Calu3 (cell line): ENCODE measurements around the gene OTOP2. TPM values are rescaled to one million over a fixed set of nuclear protein-coding genes. Genes with fewer than 3 reads are reported as not detected.

ENCODE experiments used
- BruUV-seq: library from RNA; stranded (reverse); fragments of 400-500 nt; replicated peaks from 2 replicates; lab custom pipeline; 2021; lab: Mats Ljungman, UMichigan
- CTCF ChIA-PET: fragments of 300-600 bp; sonication (Branson Sonifier 250); formaldehyde crosslinking; loops from one replicate; lab custom pipeline; 2022; ENCODE audit warnings: antibody characterized with exemption; lab: Charles Lee
- DNase-seq: peaks from one replicate; pipeline ENCODE4 v3.0.0; 2022
- H3K27ac Mint-ChIP-seq: one replicate; pipeline ENCODE4 v1.8.0; 2022; ENCODE audit warnings: mixed read lengths; ENCODE audit not compliant: unreplicated experiment
- H3K27me3 Mint-ChIP-seq: one replicate; pipeline ENCODE4 v1.8.0; 2022; ENCODE audit warnings: mixed read lengths; ENCODE audit not compliant: unreplicated experiment
- H3K36me3 Mint-ChIP-seq: one replicate; pipeline ENCODE4 v1.8.0; 2022; ENCODE audit warnings: mild to moderate bottlenecking, moderate library complexity, mixed read lengths; ENCODE audit not compliant: insufficient read depth, unreplicated experiment
- H3K4me1 Mint-ChIP-seq: one replicate; pipeline ENCODE4 v1.8.0; 2022; ENCODE audit warnings: mild to moderate bottlenecking, low read depth, mixed read lengths; ENCODE audit not compliant: unreplicated experiment
- H3K4me3 Mint-ChIP-seq: one replicate; pipeline ENCODE4 v1.8.0; 2022; ENCODE audit warnings: mild to moderate bottlenecking, low read depth, moderate library complexity, mixed read lengths; ENCODE audit not compliant: unreplicated experiment
- H3K9me3 Mint-ChIP-seq: one replicate; pipeline ENCODE4 v1.8.0; 2022; ENCODE audit warnings: low read depth, mixed read lengths; ENCODE audit not compliant: unreplicated experiment
- CTCF ChIP-seq: fragments of 200-600 bp; IDR thresholded peaks from one replicate; pipeline ENCODE4 v1.8.0; 2022; ENCODE audit warnings: antibody characterized with exemption; ENCODE audit not compliant: unreplicated experiment
- intact Hi-C: fragments of 100-400 bp; cut with micrococcal nuclease; formaldehyde crosslinking; loops from one replicate; pipeline ENCODE4 v1.10.0; 2022; ENCODE audit not compliant: unreplicated experiment
- total RNA-seq: library from RNA; stranded (reverse); gene quantifications from 2 replicates; pipeline ENCODE4 v1.2.3, GENCODE V29; 2022

Gene OTOP2
- total RNA-seq, 1 experiment from 2014 or later: not detected

- Mint-ChIP-seq H3K4me3 (no peak overlapping the region), H3K27ac (no peak overlapping the region), H3K4me1 (peaks cover 9% of the 10 kb centered on the region), H3K36me3 (peaks cover 3% of the 10 kb centered on the region), H3K27me3 (peaks cover 94% of the 10 kb centered on the region), H3K9me3 (no peaks in the 10 kb centered on the region)
- intact Hi-C loops: no loop called here
- CTCF ChIA-PET: interaction anchor here (1.0 to 1.3 kb wide), 3 partner anchors 8 to 36 kb away, joined by 3 read pairs; no protein-coding TSS in a partner anchor
- TF ChIP-seq CTCF: no peak
- no TSS peak for BruUV-seq
- DNase-seq: no peak
Measured at GRCh38 chr17:74925242-74925641, 1.2 kb downstream of the OTOP2 start.

- H3K4me1 Mint-ChIP-seq: peaks cover 9% of the 10 kb centered on the region
- intact Hi-C loops: no loop called here
- peaks cover 92% of the 10 kb centered on the region for H3K27me3 Mint-ChIP-seq
- DNase-seq: no peak
- no peak overlapping the region for H3K4me3 Mint-ChIP-seq
- H3K9me3 Mint-ChIP-seq: no peaks in the 10 kb centered on the region
- TF ChIP-seq CTCF: no peak
- H3K27ac Mint-ChIP-seq: no peak overlapping the region
- CTCF ChIA-PET: no interaction called here
- BruUV-seq: no TSS peak
- H3K36me3 Mint-ChIP-seq: peaks cover 3% of the 10 kb centered on the region
Measured at GRCh38 chr17:74928786-74929185, 4.7 kb downstream of the OTOP2 start.

GRCh38 chr17:74930535-74931036, 6.5 kb downstream of the OTOP2 start:
- peaks cover 90% of the 10 kb centered on the region for H3K27me3 Mint-ChIP-seq
- H3K9me3 Mint-ChIP-seq: no peaks in the 10 kb centered on the region
- H3K4me1 Mint-ChIP-seq: peaks cover 9% of the 10 kb centered on the region
- no peak for TF ChIP-seq CTCF
- intact Hi-C loops: no loop called here
- no peak overlapping the region for H3K4me3 Mint-ChIP-seq
- H3K36me3 Mint-ChIP-seq: no peaks in the 10 kb centered on the region
- no peak for DNase-seq
- CTCF ChIA-PET: no interaction called here
- BruUV-seq: no TSS peak
- no peak overlapping the region for H3K27ac Mint-ChIP-seq

- Mint-ChIP-seq H3K36me3 (no peaks in the 10 kb centered on the region), H3K27me3 (peaks cover 90% of the 10 kb centered on the region), H3K4me3 (no peak overlapping the region), H3K27ac (no peak overlapping the region), H3K4me1 (no peaks in the 10 kb centered on the region), H3K9me3 (no peaks in the 10 kb centered on the region)
- no peak for TF ChIP-seq CTCF
- intact Hi-C loops: no loop called here
- no TSS peak for BruUV-seq
- DNase-seq: no peak
- CTCF ChIA-PET: no interaction called here
Measured at GRCh38 chr17:74935048-74935447, 11.0 kb downstream of the OTOP2 start.
